OCI-LY3 (cell line): ENCODE measurements around the gene DUS2.

ENCODE experiments used
- EZH2phosphoT487 ChIP-seq: fragments of 200-600 bp; shearing (Covaris generic); IDR thresholded peaks from 2 replicates; pipeline ENCODE4 v1.6.1; 2018; ENCODE audit warnings: antibody characterized with exemption, mixed run types, low read depth
- TF ChIP-seq, protein P1 (sequence below): fragments of 200-600, 300-600 bp; sonication (generic); IDR thresholded peaks from 2 replicates; pipeline ENCODE4 v1.5.1; 2014; ENCODE audit warnings: antibody characterized with exemption, low read length, low read depth

DNA sequence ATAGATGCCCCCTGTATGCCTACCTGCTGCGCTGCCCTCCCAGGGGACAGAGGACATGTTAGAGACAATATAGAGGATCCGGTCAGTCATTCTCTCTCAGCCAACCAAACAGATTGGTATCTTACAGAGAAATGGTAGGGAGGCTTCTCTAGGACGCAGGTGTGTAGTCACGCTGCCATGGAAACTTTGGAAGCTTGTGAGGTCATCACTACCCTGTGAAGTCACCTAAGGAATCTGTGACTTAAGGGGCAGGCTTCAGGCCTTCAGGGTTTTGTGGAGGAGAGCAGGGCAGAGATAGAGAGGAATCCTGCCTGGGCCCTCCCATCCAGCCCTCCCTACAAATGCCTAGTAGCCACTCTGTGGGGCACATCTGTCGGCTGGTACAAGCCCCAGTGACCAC, 7.4 kb upstream of the DUS2 start, which contains the start of gene DPEP2NB:
- TF ChIP-seq, protein P1, sequence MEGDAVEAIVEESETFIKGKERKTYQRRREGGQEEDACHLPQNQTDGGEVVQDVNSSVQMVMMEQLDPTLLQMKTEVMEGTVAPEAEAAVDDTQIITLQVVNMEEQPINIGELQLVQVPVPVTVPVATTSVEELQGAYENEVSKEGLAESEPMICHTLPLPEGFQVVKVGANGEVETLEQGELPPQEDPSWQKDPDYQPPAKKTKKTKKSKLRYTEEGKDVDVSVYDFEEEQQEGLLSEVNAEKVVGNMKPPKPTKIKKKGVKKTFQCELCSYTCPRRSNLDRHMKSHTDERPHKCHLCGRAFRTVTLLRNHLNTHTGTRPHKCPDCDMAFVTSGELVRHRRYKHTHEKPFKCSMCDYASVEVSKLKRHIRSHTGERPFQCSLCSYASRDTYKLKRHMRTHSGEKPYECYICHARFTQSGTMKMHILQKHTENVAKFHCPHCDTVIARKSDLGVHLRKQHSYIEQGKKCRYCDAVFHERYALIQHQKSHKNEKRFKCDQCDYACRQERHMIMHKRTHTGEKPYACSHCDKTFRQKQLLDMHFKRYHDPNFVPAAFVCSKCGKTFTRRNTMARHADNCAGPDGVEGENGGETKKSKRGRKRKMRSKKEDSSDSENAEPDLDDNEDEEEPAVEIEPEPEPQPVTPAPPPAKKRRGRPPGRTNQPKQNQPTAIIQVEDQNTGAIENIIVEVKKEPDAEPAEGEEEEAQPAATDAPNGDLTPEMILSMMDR, result no peak
- no peak for TF ChIP-seq EZH2phosphoT487
